Muscle layer of colon (tissue), 2 donors: ENCODE results near the gene SCN2A.
"Not testable (repeated sequence)": the region's sequence is repeated elsewhere in the genome, so short reads cannot be mapped to it uniquely, and the experiment has no call there.

ENCODE experiments used
- H3K27ac ChIP-seq: one replicate; pipeline ENCODE4 v1.7.0; 2013; ENCODE audit warnings: low read depth, mild to moderate bottlenecking, low read length, moderate library complexity
- H3K27me3 ChIP-seq, 2 donors: one replicate each; pipeline ENCODE4 v1.7.0; 2013; ENCODE audit warnings: low read length in 2 of 2, mild to moderate bottlenecking in 2 of 2; ENCODE audit not compliant: insufficient read depth in 2 of 2, control insufficient read depth in 1 of 2
- H3K36me3 ChIP-seq: one replicate; pipeline ENCODE4 v1.7.0; 2013; ENCODE audit warnings: mild to moderate bottlenecking, low read length; ENCODE audit not compliant: insufficient read depth
- H3K4me1 ChIP-seq: one replicate; pipeline ENCODE4 v1.7.0; 2013; ENCODE audit warnings: mild to moderate bottlenecking, low read length; ENCODE audit not compliant: insufficient read depth
- H3K4me3 ChIP-seq, 2 donors: one replicate each; pipeline ENCODE4 v1.7.0; 2013; ENCODE audit warnings: low read length in 2 of 2, low read depth in 1 of 2, mild to moderate bottlenecking in 1 of 2, moderate library complexity in 1 of 2
- H3K9ac ChIP-seq: one replicate; pipeline ENCODE4 v1.7.0; 2013; ENCODE audit warnings: low read length
- H3K9me3 ChIP-seq: one replicate; pipeline ENCODE4 v1.7.0; 2013; ENCODE audit warnings: mild to moderate bottlenecking, low read length
- donor health status: abdominal sarcoma.
- donor health status: Adenocarcinoma of cecum.

SCN2A gene

DNA sequence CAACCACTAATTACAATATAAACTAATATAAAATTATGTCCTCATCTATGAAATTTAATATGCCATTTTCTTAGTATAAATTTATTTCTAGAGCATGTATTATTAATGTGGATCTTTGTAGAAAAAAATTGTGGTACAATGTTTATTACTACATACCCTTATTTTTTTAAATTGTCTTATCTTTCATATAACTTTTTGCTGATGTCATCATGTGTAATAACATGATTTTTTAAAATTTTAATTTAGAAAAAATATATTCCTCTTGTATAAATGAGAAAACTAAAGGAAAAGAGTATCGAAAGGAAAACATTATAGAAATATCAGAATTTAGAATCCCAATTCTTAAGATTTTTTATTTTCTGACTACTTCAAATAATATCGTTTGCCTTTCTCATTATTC, 49.9 kb downstream of the SCN2A start:
- H3K36me3 ChIP-seq: no peaks in the 10 kb centered on the region
- no peak overlapping the region for H3K4me3 ChIP-seq
- H3K27ac ChIP-seq: no peak overlapping the region
- no peaks in the 10 kb centered on the region for H3K4me1 ChIP-seq
- no peaks in the 10 kb centered on the region for H3K9me3 ChIP-seq
- H3K27me3 ChIP-seq: no peaks in the 10 kb centered on the region
- no peak overlapping the region for H3K9ac ChIP-seq

DNA sequence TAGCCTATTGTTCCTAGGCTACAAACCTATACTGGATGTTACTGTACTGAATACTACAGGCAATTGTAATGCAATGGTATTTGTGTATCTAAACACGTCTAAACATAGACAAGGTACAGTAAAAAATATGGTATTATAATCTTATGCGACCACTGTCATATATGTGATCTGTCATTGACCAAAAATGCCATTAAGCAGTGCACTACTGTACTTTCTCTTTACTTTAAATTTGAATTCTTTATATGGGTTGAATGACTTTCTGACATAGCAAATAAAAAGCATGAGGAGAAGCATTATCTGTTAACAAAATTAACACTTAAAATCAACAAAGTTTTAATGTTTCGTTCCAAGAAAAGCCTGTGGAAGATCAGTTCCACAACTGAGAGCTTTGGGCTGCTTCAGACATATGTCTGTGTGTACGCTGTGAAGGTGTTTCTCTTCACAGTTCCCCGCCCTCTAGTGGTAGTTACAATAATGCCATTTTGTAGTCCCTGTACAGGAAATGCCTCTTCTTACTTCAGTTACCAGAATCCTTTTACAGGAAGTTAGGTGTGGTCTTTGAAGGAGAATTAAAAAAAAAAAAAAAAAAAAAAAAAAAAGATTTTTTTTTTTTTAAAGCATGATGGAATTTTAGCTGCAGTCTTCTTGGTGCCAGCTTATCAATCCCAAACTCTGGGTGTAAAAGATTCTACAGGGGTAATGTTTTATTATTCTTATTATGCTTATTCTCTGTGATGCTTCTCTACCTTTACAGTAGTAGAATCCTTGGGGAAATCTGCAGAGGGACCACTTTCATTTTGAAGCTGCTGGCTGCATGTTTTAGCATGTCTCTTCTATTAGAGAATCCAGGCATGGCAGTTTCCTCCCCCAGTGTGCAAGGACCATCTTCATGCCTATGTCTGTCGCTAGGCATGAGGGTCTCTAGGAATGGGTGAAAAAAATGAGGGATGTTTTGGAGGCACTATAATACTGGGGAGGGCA, 54.5 kb downstream of the SCN2A start:
- Histone ChIP-seq H3K9ac (no peak overlapping the region), H3K9me3 (no peaks in the 10 kb centered on the region), H3K36me3 (no peaks in the 10 kb centered on the region), H3K4me1 (no peaks in the 10 kb centered on the region), H3K27me3 (no peaks in the 10 kb centered on the region), H3K27ac (no peak overlapping the region), H3K4me3 (peak overlapping the region; percentile 26 to 34)

GRCh38 chr2:165294912-165295311, 55.7 kb downstream of the SCN2A start:
- no peaks in the 10 kb centered on the region for H3K36me3 ChIP-seq
- no peaks in the 10 kb centered on the region for H3K9me3 ChIP-seq
- H3K4me1 ChIP-seq: no peaks in the 10 kb centered on the region
- no peak overlapping the region for H3K9ac ChIP-seq
- H3K27ac ChIP-seq: no peak overlapping the region
- no peaks in the 10 kb centered on the region for H3K27me3 ChIP-seq
- no peak overlapping the region for H3K4me3 ChIP-seq

GRCh38 chr2:165295643-165296042, 56.4 kb downstream of the SCN2A start:
- Histone ChIP-seq H3K9ac (no peak overlapping the region), H3K9me3 (no peaks in the 10 kb centered on the region), H3K36me3 (no peaks in the 10 kb centered on the region), H3K4me1 (no peaks in the 10 kb centered on the region), H3K27ac (no peak overlapping the region), H3K27me3 (no peaks in the 10 kb centered on the region), H3K4me3 (no peak overlapping the region)

- no peaks in the 10 kb centered on the region for H3K4me1 ChIP-seq
- no peaks in the 10 kb centered on the region for H3K36me3 ChIP-seq
- H3K9me3 ChIP-seq: no peaks in the 10 kb centered on the region
- no peak overlapping the region for H3K9ac ChIP-seq
- H3K27me3 ChIP-seq: no peaks in the 10 kb centered on the region
- H3K4me3 ChIP-seq: no peak overlapping the region
- H3K27ac ChIP-seq: no peak overlapping the region
Observed at GRCh38 chr2:165305391-165306096, 66.3 kb downstream of the SCN2A start.

DNA sequence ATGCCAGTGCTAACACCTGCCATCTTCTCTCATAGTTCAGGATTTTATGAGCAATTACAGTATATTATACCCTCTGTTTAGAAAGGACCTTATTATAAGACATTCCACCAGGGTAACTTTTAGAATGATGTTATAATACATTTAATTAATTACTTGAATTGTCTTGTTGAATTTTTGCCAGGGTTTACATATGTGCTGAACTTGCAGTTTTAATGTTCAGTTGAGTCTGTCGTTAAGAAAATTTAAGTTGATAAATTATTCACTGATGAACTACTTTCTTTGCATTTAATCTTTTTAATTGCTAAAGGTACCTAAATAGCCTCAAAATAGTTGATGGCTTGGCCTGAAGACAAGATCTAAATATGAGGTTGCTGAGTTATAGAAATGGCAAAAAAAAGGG, 68.1 kb downstream of the SCN2A start:
- H3K36me3 ChIP-seq: no peaks in the 10 kb centered on the region
- H3K4me3 ChIP-seq: no peak overlapping the region
- H3K27me3 ChIP-seq: no peaks in the 10 kb centered on the region
- H3K27ac ChIP-seq: no peak overlapping the region
- no peak overlapping the region for H3K9ac ChIP-seq
- no peaks in the 10 kb centered on the region for H3K9me3 ChIP-seq
- no peaks in the 10 kb centered on the region for H3K4me1 ChIP-seq

DNA sequence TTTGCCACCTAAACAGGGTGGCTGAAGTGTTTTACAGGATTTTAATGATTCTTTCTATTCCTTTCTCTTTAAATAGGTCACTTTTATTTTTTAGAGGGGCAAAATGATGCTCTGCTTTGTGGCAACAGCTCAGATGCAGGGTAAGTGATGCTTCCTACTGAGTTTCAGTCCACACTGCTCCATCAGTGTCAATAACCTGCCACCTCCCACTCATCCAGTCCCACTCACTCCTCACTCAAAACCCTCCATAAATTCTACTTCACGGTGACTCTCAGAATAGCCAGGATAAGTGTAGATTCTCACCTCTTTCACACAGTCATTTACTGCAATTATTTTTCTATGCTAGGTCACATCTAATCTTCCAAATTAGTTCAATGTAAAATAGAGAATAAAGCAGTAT, 72.7 kb downstream of the SCN2A start:
- no peaks in the 10 kb centered on the region for H3K9me3 ChIP-seq
- H3K36me3 ChIP-seq: no peaks in the 10 kb centered on the region
- no peak overlapping the region for H3K27ac ChIP-seq
- no peaks in the 10 kb centered on the region for H3K27me3 ChIP-seq
- no peak overlapping the region for H3K9ac ChIP-seq
- H3K4me1 ChIP-seq: no peaks in the 10 kb centered on the region
- no peak overlapping the region for H3K4me3 ChIP-seq

DNA sequence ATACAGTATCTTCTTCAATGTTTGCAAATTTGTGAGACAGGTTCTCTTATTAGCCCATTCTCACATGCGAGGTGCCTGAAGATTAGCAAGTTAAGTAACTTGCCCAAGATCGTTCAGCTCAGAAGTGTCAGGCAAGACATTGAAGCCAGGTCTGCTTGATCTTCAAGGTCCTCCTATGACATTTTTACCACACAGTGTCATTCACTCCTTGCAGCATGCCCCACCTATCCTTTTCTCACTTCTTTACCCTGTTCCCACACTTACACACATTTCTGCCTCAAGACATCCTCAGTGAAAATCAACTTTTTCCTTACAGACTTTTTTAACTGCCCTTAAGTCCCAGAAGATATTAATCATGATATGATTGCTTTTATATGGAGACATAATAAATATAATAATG, 73.8 kb downstream of the SCN2A start:
- H3K27me3 ChIP-seq: no peaks in the 10 kb centered on the region
- no peaks in the 10 kb centered on the region for H3K9me3 ChIP-seq
- no peak overlapping the region for H3K4me3 ChIP-seq
- no peaks in the 10 kb centered on the region for H3K4me1 ChIP-seq
- no peak overlapping the region for H3K9ac ChIP-seq
- no peak overlapping the region for H3K27ac ChIP-seq
- no peaks in the 10 kb centered on the region for H3K36me3 ChIP-seq

DNA sequence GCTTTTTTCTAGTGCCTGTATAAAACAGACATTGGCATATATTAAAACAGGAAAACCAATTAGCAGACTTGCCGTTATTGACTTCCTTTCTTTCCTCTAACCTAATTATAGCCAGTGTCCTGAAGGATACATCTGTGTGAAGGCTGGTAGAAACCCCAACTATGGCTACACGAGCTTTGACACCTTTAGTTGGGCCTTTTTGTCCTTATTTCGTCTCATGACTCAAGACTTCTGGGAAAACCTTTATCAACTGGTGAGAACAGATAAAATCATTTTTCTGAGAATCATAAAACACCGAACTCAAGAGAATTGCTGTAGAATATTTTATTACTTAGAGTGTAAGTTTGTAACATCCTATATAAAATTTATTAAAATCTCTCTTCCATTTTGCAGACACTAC, 74.3 kb downstream of the SCN2A start:
- H3K9me3 ChIP-seq: no peaks in the 10 kb centered on the region
- no peak overlapping the region for H3K27ac ChIP-seq
- no peaks in the 10 kb centered on the region for H3K4me1 ChIP-seq
- no peak overlapping the region for H3K4me3 ChIP-seq
- no peaks in the 10 kb centered on the region for H3K27me3 ChIP-seq
- H3K9ac ChIP-seq: no peak overlapping the region
- H3K36me3 ChIP-seq: no peaks in the 10 kb centered on the region

DNA sequence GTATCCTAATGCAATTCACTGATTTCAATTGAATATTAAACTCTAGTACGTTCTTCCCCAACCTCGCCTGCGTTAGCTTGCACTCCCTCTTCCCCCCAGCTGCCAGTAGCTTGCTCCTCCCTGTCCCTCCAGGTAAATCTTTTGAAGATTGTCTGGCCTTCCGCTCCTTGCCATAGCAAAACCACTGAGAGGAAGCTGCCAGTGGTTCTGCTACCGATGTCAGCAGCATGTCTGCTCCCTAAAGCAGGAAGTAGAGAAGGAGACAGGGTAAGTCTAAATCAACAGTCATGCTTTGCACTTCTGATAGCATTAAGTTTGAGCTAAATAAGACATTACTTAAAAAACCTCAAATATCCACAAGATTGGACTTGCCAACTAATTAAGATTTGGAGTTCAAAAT, 89.1 kb downstream of the SCN2A start:
- Histone ChIP-seq H3K27ac (no peak overlapping the region), H3K9ac (no peak overlapping the region), H3K4me1 (no peaks in the 10 kb centered on the region), H3K27me3 (no peaks in the 10 kb centered on the region), H3K9me3 (no peaks in the 10 kb centered on the region), H3K4me3 (no peak overlapping the region), H3K36me3 (no peaks in the 10 kb centered on the region)

DNA sequence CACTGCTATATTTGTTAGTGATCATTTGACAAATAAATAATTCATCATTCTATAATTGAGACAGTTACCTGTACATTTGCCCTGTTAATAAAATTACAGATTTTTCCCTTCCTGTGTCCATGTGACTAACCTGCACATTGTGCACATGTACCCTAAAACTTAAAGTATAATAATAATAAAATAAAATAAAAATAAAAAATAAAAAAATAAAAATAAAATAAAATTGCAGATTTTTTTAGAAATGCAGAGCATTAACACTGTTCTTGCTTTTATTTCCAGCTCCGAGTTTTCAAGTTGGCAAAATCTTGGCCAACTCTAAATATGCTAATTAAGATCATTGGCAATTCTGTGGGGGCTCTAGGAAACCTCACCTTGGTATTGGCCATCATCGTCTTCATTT, 105.1 kb downstream of the SCN2A start:
- H3K9ac ChIP-seq, H3K4me1 ChIP-seq, H3K27me3 ChIP-seq, H3K27ac ChIP-seq, H3K4me3 ChIP-seq, H3K9me3 ChIP-seq, H3K36me3 ChIP-seq: not testable (repeated sequence)
